Calu3 (cell line): Measurements from ENCODE around the gene TGFBR2. TPM values are rescaled to one million over a fixed set of nuclear protein-coding genes. Genes with fewer than 3 reads are reported as not detected.
A peak's percentile ranks its signal among the peaks of the same experiment; 100 is the strongest.

ENCODE experiments used
- BruUV-seq: library from RNA; stranded (reverse); fragments of 400-500 nt; replicated peaks from 2 replicates; lab custom pipeline; 2021; lab: Mats Ljungman, UMichigan
- CTCF ChIA-PET: fragments of 300-600 bp; sonication (Branson Sonifier 250); formaldehyde crosslinking; loops from one replicate; lab custom pipeline; 2022; ENCODE audit warnings: antibody characterized with exemption; lab: Charles Lee
- DNase-seq: peaks from one replicate; pipeline ENCODE4 v3.0.0; 2022
- H3K27ac Mint-ChIP-seq: one replicate; pipeline ENCODE4 v1.8.0; 2022; ENCODE audit warnings: mixed read lengths; ENCODE audit not compliant: unreplicated experiment
- H3K27me3 Mint-ChIP-seq: one replicate; pipeline ENCODE4 v1.8.0; 2022; ENCODE audit warnings: mixed read lengths; ENCODE audit not compliant: unreplicated experiment
- H3K36me3 Mint-ChIP-seq: one replicate; pipeline ENCODE4 v1.8.0; 2022; ENCODE audit warnings: mild to moderate bottlenecking, moderate library complexity, mixed read lengths; ENCODE audit not compliant: insufficient read depth, unreplicated experiment
- H3K4me1 Mint-ChIP-seq: one replicate; pipeline ENCODE4 v1.8.0; 2022; ENCODE audit warnings: mild to moderate bottlenecking, low read depth, mixed read lengths; ENCODE audit not compliant: unreplicated experiment
- H3K4me3 Mint-ChIP-seq: one replicate; pipeline ENCODE4 v1.8.0; 2022; ENCODE audit warnings: mild to moderate bottlenecking, low read depth, moderate library complexity, mixed read lengths; ENCODE audit not compliant: unreplicated experiment
- H3K9me3 Mint-ChIP-seq: one replicate; pipeline ENCODE4 v1.8.0; 2022; ENCODE audit warnings: low read depth, mixed read lengths; ENCODE audit not compliant: unreplicated experiment
- CTCF ChIP-seq: fragments of 200-600 bp; IDR thresholded peaks from one replicate; pipeline ENCODE4 v1.8.0; 2022; ENCODE audit warnings: antibody characterized with exemption; ENCODE audit not compliant: unreplicated experiment
- intact Hi-C: fragments of 100-400 bp; cut with micrococcal nuclease; formaldehyde crosslinking; loops from one replicate; pipeline ENCODE4 v1.10.0; 2022; ENCODE audit not compliant: unreplicated experiment
- total RNA-seq: library from RNA; stranded (reverse); gene quantifications from 2 replicates; pipeline ENCODE4 v1.2.3, GENCODE V29; 2022

TGFBR2 gene
- total RNA-seq, 1 experiment from 2014 or later, result 105 TPM

- Mint-ChIP-seq H3K4me1 (peaks cover 48% of the 10 kb centered on the region), H3K4me3 (peak overlapping the region; percentile 66), H3K27me3 (no peaks in the 10 kb centered on the region), H3K36me3 (peaks cover 51% of the 10 kb centered on the region), H3K9me3 (no peaks in the 10 kb centered on the region), H3K27ac (peak overlapping the region; percentile 82)
- CTCF ChIA-PET, result interaction anchor here (0.9 to 1.4 kb wide), 4 partner anchors 8 to 204 kb away, joined by 3 to 7 read pairs (median 5); no protein-coding TSS in a partner anchor
- TSS peak; percentile 65 for BruUV-seq
- no peak for DNase-seq
- intact Hi-C loops, result loop anchor here (2.0 to 5.0 kb wide), 5 partner anchors 61 to 264 kb away; no protein-coding TSS in a partner anchor
- no peak for TF ChIP-seq CTCF
These were observed 598 bp upstream of the TGFBR2 start for GRCh38 chr3:30605706-30606300.

GRCh38 chr3:30607032-30607833 is 832 bp downstream of the TGFBR2 start:
- intact Hi-C loops, result loop anchor here (2.0 to 5.0 kb wide), 4 partner anchors 62 to 265 kb away; no protein-coding TSS in a partner anchor
- peak overlapping the region; percentile 66 for H3K4me3 Mint-ChIP-seq
- peaks cover 50% of the 10 kb centered on the region for H3K4me1 Mint-ChIP-seq
- peaks cover 58% of the 10 kb centered on the region for H3K36me3 Mint-ChIP-seq
- no peak for TF ChIP-seq CTCF
- peak overlapping the region; percentile 77 for H3K27ac Mint-ChIP-seq
- DNase-seq, result peak; percentile 60
- H3K27me3 Mint-ChIP-seq, result no peaks in the 10 kb centered on the region
- BruUV-seq, result no TSS peak
- CTCF ChIA-PET, result interaction anchor here (1.4 kb wide), 1 partner anchor 81 kb away, joined by 7 read pairs; no protein-coding TSS in a partner anchor
- H3K9me3 Mint-ChIP-seq, result no peaks in the 10 kb centered on the region

GRCh38 chr3:30608598-30608947 is 2.2 kb downstream of the TGFBR2 start:
- intact Hi-C loops, result loop anchor here (5.0 kb wide), 3 partner anchors 79 to 266 kb away; no protein-coding TSS in a partner anchor

More at GRCh38 chr3:30608598-30608947, 2.2 kb downstream of the TGFBR2 start:
- H3K27me3 Mint-ChIP-seq, result no peaks in the 10 kb centered on the region
- TF ChIP-seq CTCF, result no peak
- CTCF ChIA-PET, result no interaction called here
- no peak for DNase-seq
- H3K4me3 Mint-ChIP-seq, result peak overlapping the region; percentile 66
- H3K27ac Mint-ChIP-seq, result peak overlapping the region; percentile 67
- BruUV-seq, result TSS peak; percentile 24
- H3K36me3 Mint-ChIP-seq, result peaks cover 61% of the 10 kb centered on the region
- peaks cover 63% of the 10 kb centered on the region for H3K4me1 Mint-ChIP-seq
- H3K9me3 Mint-ChIP-seq, result no peaks in the 10 kb centered on the region
